Calu3 (cell line): ENCODE measurements around the gene PARVB. TPM values are rescaled to one million over a fixed set of nuclear protein-coding genes. Genes with fewer than 3 reads are reported as not detected.

Experiments used
- BruUV-seq: library from RNA; stranded (reverse); fragments of 400-500 nt; replicated peaks from 2 replicates; lab custom pipeline; 2021; lab: Mats Ljungman, UMichigan
- CTCF ChIA-PET: fragments of 300-600 bp; sonication (Branson Sonifier 250); formaldehyde crosslinking; loops from one replicate; lab custom pipeline; 2022; ENCODE audit warnings: antibody characterized with exemption; lab: Charles Lee
- DNase-seq: peaks from one replicate; pipeline ENCODE4 v3.0.0; 2022
- H3K27ac Mint-ChIP-seq: one replicate; pipeline ENCODE4 v1.8.0; 2022; ENCODE audit warnings: mixed read lengths; ENCODE audit not compliant: unreplicated experiment
- H3K27me3 Mint-ChIP-seq: one replicate; pipeline ENCODE4 v1.8.0; 2022; ENCODE audit warnings: mixed read lengths; ENCODE audit not compliant: unreplicated experiment
- H3K36me3 Mint-ChIP-seq: one replicate; pipeline ENCODE4 v1.8.0; 2022; ENCODE audit warnings: mild to moderate bottlenecking, moderate library complexity, mixed read lengths; ENCODE audit not compliant: insufficient read depth, unreplicated experiment
- H3K4me1 Mint-ChIP-seq: one replicate; pipeline ENCODE4 v1.8.0; 2022; ENCODE audit warnings: mild to moderate bottlenecking, low read depth, mixed read lengths; ENCODE audit not compliant: unreplicated experiment
- H3K4me3 Mint-ChIP-seq: one replicate; pipeline ENCODE4 v1.8.0; 2022; ENCODE audit warnings: mild to moderate bottlenecking, low read depth, moderate library complexity, mixed read lengths; ENCODE audit not compliant: unreplicated experiment
- H3K9me3 Mint-ChIP-seq: one replicate; pipeline ENCODE4 v1.8.0; 2022; ENCODE audit warnings: low read depth, mixed read lengths; ENCODE audit not compliant: unreplicated experiment
- CTCF ChIP-seq: fragments of 200-600 bp; IDR thresholded peaks from one replicate; pipeline ENCODE4 v1.8.0; 2022; ENCODE audit warnings: antibody characterized with exemption; ENCODE audit not compliant: unreplicated experiment
- intact Hi-C: fragments of 100-400 bp; cut with micrococcal nuclease; formaldehyde crosslinking; loops from one replicate; pipeline ENCODE4 v1.10.0; 2022; ENCODE audit not compliant: unreplicated experiment
- total RNA-seq: library from RNA; stranded (reverse); gene quantifications from 2 replicates; pipeline ENCODE4 v1.2.3, GENCODE V29; 2022

PARVB gene
- total RNA-seq, 1 experiment from 2014 or later: 15.6 TPM

GRCh38 chr22:44098966-44099530 lies 74.9 kb downstream of the PARVB start:
- Mint-ChIP-seq H3K27ac (no peak overlapping the region), H3K27me3 (no peaks in the 10 kb centered on the region), H3K9me3 (no peaks in the 10 kb centered on the region), H3K4me3 (no peak overlapping the region), H3K36me3 (no peaks in the 10 kb centered on the region), H3K4me1 (no peaks in the 10 kb centered on the region)
- intact Hi-C loops: no loop called here
- no peak for DNase-seq
- CTCF ChIA-PET: no interaction called here
- no peak for TF ChIP-seq CTCF
- BruUV-seq: no TSS peak

DNA sequence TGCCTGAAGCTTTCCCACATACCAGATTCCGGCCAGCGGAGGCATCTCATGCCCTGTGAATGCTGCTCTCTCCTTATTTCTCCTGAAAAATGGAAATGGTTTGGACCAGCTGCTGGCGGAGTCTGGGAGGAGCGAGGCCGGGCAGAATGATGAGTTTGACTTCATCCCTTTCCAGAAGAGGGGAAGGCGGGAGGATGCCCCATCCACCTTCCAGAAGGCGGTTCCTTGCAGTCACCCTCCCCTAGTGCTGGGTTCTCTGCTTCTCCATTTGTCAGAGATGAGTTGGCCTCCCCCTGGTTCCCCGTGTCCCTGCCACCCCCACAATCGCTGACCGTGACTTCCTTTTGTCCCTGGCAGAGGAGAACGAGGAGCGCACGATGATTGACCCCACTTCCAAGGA lies 75.6 kb downstream of the PARVB start:
- no peak for DNase-seq
- intact Hi-C loops: no loop called here
- BruUV-seq: no TSS peak
- Mint-ChIP-seq H3K36me3 (no peaks in the 10 kb centered on the region), H3K4me1 (no peaks in the 10 kb centered on the region), H3K4me3 (no peak overlapping the region), H3K27me3 (no peaks in the 10 kb centered on the region), H3K27ac (no peak overlapping the region), H3K9me3 (no peaks in the 10 kb centered on the region)
- CTCF ChIA-PET: no interaction called here
- TF ChIP-seq CTCF: no peak

GRCh38 chr22:44100411-44100810 lies 76.3 kb downstream of the PARVB start:
- no peak for TF ChIP-seq CTCF
- no TSS peak for BruUV-seq
- Mint-ChIP-seq H3K36me3 (no peaks in the 10 kb centered on the region), H3K27ac (no peak overlapping the region), H3K9me3 (no peaks in the 10 kb centered on the region), H3K4me3 (no peak overlapping the region), H3K4me1 (no peaks in the 10 kb centered on the region), H3K27me3 (no peaks in the 10 kb centered on the region)
- CTCF ChIA-PET: no interaction called here
- intact Hi-C loops: no loop called here
- no peak for DNase-seq

GRCh38 chr22:44102121-44102520 lies 78.0 kb downstream of the PARVB start:
- no peaks in the 10 kb centered on the region for H3K27me3 Mint-ChIP-seq
- no peak overlapping the region for H3K27ac Mint-ChIP-seq
- H3K36me3 Mint-ChIP-seq: no peaks in the 10 kb centered on the region
- intact Hi-C loops: no loop called here
- no peak for TF ChIP-seq CTCF
- DNase-seq: no peak
- H3K4me3 Mint-ChIP-seq: no peak overlapping the region
- H3K4me1 Mint-ChIP-seq: no peaks in the 10 kb centered on the region
- CTCF ChIA-PET: no interaction called here
- no peaks in the 10 kb centered on the region for H3K9me3 Mint-ChIP-seq
- no TSS peak for BruUV-seq
